ENCODE data around the gene HS3ST4.
"Not testable (repeated sequence)": the region's sequence is repeated elsewhere in the genome, so short reads cannot be mapped to it uniquely, and the experiment has no call there.

The HS3ST4 gene

DNA sequence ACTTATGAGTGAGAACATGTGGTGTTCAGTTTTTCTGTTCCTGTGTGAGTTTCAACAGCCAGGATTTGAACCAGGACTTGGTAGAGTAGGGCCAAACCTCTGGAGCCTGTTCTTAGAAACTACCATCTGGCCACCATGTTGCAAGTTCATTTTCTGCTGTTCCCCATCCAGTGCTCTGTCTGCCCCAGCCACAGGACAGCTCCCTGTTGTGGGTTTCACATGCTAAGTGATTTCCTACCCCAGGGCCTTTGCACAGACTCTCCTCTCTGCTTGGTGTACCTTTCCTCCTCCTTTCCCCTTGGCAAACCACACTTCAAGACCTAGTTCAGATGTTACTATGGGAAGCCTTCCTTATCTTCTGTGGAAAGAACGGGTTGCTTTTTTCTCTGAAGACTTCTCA, 79.5 kb downstream of the HS3ST4 start:
- H3K27me3 ChIP-seq (ENCODE audit: control insufficient read depth in 5 of 5, insufficient read depth in 4 of 5, low read length in 5 of 5) = peaks cover 0 to 3% (median 0%) of the 10 kb centered on the region in 5 donors
- H3K36me3 ChIP-seq (ENCODE audit: control insufficient read depth in 5 of 5, insufficient read depth in 5 of 5, low read length in 5 of 5) = no peaks in the 10 kb centered on the region
- no peak overlapping the region for H3K9ac ChIP-seq (ENCODE audit: low read length in 5 of 5)
- no peaks in the 10 kb centered on the region for H3K4me1 ChIP-seq (ENCODE audit: control insufficient read depth in 5 of 5, insufficient read depth in 5 of 5, low read length in 5 of 5)
- peaks cover 0 to 8% (median 0%) of the 10 kb centered on the region in 5 donors for H3K9me3 ChIP-seq (ENCODE audit: control insufficient read depth in 5 of 5, low read length in 5 of 5)
- no peak overlapping the region for H3K27ac ChIP-seq (ENCODE audit: low read depth, low read length)
- no peak overlapping the region for H3K4me3 ChIP-seq (ENCODE audit: low read depth in 1 of 5, low read length in 5 of 5)

DNA sequence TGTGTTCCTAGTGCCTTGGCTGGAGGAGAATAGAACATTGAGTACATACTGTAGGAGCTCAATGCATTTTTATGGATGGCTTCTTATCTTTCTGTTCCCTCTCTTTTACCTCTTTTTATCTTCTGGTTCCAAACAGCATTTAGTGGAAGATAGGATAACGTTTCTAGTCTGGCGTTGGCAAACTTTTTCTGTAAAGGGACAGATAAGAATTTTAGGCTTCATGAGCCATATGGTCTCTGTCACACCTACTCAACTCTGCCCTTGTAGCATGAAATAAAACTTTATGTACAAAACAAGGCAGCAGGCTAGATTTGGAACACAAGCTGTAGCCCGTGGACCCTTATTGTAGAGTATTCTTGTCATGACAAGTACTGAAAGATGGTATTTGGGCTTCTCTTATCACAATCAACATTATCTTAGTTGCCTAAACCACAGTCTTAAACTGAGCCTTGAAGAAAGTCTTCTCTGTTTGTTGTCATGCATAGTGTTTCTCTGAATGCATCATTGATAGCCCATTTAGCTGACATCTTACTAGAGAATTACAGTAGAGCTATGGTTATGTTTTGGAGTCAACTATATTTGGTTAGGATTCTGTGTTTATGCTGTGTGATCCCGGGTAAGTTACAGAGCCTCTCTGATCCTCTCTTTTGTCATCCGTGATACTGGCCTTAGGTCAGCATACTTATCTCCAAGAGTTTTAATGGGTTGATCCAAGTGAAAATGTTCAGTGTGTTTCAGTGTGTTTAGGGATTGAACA, 80.2 kb downstream of the HS3ST4 start:
- peaks cover 0 to 8% (median 0%) of the 10 kb centered on the region in 5 donors for H3K9me3 ChIP-seq (ENCODE audit: control insufficient read depth in 5 of 5, low read length in 5 of 5)
- peaks cover 0 to 3% (median 0%) of the 10 kb centered on the region in 5 donors for H3K27me3 ChIP-seq (ENCODE audit: control insufficient read depth in 5 of 5, insufficient read depth in 4 of 5, low read length in 5 of 5)
- no peaks in the 10 kb centered on the region for H3K4me1 ChIP-seq (ENCODE audit: control insufficient read depth in 5 of 5, insufficient read depth in 5 of 5, low read length in 5 of 5)
- H3K4me3 ChIP-seq (ENCODE audit: low read depth in 1 of 5, low read length in 5 of 5) = no peak overlapping the region
- H3K36me3 ChIP-seq (ENCODE audit: control insufficient read depth in 5 of 5, insufficient read depth in 5 of 5, low read length in 5 of 5) = no peaks in the 10 kb centered on the region
- H3K27ac ChIP-seq (ENCODE audit: low read depth, low read length) = no peak overlapping the region
- no peak overlapping the region for H3K9ac ChIP-seq (ENCODE audit: low read length in 5 of 5)

DNA sequence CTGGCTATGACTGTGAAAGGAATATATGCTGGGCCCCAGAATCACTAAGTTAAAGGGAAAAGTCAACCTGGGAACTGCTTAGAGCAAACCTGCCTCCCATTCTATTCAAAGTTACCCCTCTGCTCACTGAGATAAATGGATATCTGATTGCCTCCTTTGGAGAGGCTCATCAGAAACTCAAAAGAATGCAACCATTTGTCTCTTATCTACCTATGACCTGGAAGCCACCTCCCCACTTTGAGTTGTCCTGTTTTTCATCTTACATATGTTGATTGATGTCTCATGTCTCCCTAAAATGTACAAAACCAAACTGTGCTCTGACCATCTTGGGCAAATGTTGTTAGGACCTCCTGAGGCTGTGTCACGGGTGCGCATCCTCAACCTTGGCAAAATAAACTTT, 84.5 kb downstream of the HS3ST4 start:
- not testable (repeated sequence) for H3K27me3 ChIP-seq (ENCODE audit: control insufficient read depth in 5 of 5, insufficient read depth in 4 of 5, low read length in 5 of 5); H3K9me3 ChIP-seq (ENCODE audit: control insufficient read depth in 5 of 5, low read length in 5 of 5); H3K4me1 ChIP-seq (ENCODE audit: control insufficient read depth in 5 of 5, insufficient read depth in 5 of 5, low read length in 5 of 5)

DNA sequence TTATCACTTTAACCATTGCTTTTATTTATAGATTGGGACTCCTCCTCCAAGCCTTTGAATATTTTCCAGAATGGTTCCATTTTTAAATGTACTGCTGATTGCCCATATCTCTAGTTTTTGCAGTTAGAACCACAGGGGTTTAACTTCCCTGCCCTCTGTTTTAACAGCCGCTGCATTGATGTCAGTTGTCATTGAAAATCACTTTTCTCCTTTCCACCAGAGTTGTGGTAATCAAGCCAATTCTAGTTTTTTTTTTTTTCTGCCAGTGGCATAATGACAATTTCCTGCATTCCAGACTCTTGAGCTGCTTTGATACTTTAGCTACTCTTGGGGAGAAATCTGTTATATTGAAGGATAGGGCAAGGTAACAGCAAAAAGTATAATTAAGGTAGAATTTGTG, 91.5 kb downstream of the HS3ST4 start:
- Histone ChIP-seq H3K27ac (ENCODE audit: low read depth, low read length) (no peak overlapping the region), H3K9ac (ENCODE audit: low read length in 5 of 5) (no peak overlapping the region), H3K27me3 (ENCODE audit: control insufficient read depth in 5 of 5, insufficient read depth in 4 of 5, low read length in 5 of 5) (peaks cover 0 to 2% (median 0%) of the 10 kb centered on the region in 5 donors), H3K4me3 (ENCODE audit: low read depth in 1 of 5, low read length in 5 of 5) (no peak overlapping the region), H3K4me1 (ENCODE audit: control insufficient read depth in 5 of 5, insufficient read depth in 5 of 5, low read length in 5 of 5) (no peaks in the 10 kb centered on the region), H3K36me3 (ENCODE audit: control insufficient read depth in 5 of 5, insufficient read depth in 5 of 5, low read length in 5 of 5) (no peaks in the 10 kb centered on the region), H3K9me3 (ENCODE audit: control insufficient read depth in 5 of 5, low read length in 5 of 5) (no peaks in the 10 kb centered on the region)

More for the DNA sequence above, 84.5 kb downstream of the HS3ST4 start:
- H3K27ac ChIP-seq (ENCODE audit: low read depth, low read length); H3K9ac ChIP-seq (ENCODE audit: low read length in 5 of 5); H3K4me3 ChIP-seq (ENCODE audit: low read depth in 1 of 5, low read length in 5 of 5); H3K36me3 ChIP-seq (ENCODE audit: control insufficient read depth in 5 of 5, insufficient read depth in 5 of 5, low read length in 5 of 5): not testable (repeated sequence)

DNA sequence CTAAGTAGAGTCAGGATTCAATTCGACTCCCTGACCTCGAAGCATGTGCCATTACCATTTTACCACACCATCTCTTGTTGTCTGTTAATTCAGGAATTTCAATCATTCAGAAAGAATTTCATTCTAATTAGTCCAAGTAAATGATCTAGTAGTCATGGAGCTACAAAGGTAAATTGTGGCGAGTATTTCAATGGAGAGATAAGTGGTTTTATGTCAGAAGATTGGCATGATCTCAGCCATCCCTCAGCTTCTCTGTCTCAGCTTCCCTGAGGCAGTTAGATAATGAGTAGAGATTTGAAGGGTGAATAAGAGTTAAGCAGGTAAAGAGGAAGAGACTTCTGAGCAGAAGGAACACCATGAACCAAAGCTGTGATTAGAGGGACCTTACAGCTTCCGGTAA, 93.6 kb downstream of the HS3ST4 start:
- no peak overlapping the region for H3K4me3 ChIP-seq (ENCODE audit: low read depth in 1 of 5, low read length in 5 of 5)
- H3K36me3 ChIP-seq (ENCODE audit: control insufficient read depth in 5 of 5, insufficient read depth in 5 of 5, low read length in 5 of 5) = no peaks in the 10 kb centered on the region
- no peaks in the 10 kb centered on the region for H3K4me1 ChIP-seq (ENCODE audit: control insufficient read depth in 5 of 5, insufficient read depth in 5 of 5, low read length in 5 of 5)
- H3K27ac ChIP-seq (ENCODE audit: low read depth, low read length) = no peak overlapping the region
- peaks cover 0 to 2% (median 0%) of the 10 kb centered on the region in 5 donors for H3K27me3 ChIP-seq (ENCODE audit: control insufficient read depth in 5 of 5, insufficient read depth in 4 of 5, low read length in 5 of 5)
- H3K9ac ChIP-seq (ENCODE audit: low read length in 5 of 5) = no peak overlapping the region
- H3K9me3 ChIP-seq (ENCODE audit: control insufficient read depth in 5 of 5, low read length in 5 of 5) = no peaks in the 10 kb centered on the region

DNA sequence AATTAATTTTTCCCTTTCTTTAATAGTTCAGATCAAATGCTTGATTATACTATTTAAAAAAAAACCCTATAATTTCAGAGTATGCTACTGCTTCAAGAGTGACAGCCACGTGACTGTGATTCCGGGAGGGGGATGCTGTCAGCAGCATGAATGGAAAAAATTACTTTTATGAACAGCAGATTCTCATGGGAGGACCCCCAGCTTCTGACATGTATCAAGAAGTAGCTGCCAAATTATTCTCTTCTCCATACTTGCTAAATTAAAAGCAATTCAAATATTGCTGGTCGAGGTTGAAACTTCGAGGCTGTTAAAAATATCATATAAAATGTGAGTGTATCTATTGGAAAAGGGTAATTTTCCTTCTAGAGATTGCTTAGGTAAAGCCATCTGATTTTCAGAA, 95.0 kb downstream of the HS3ST4 start:
- Histone ChIP-seq H3K4me1 (ENCODE audit: control insufficient read depth in 5 of 5, insufficient read depth in 5 of 5, low read length in 5 of 5) (no peaks in the 10 kb centered on the region), H3K4me3 (ENCODE audit: low read depth in 1 of 5, low read length in 5 of 5) (no peak overlapping the region), H3K27me3 (ENCODE audit: control insufficient read depth in 5 of 5, insufficient read depth in 4 of 5, low read length in 5 of 5) (no peaks in the 10 kb centered on the region), H3K27ac (ENCODE audit: low read depth, low read length) (no peak overlapping the region), H3K9me3 (ENCODE audit: control insufficient read depth in 5 of 5, low read length in 5 of 5) (no peaks in the 10 kb centered on the region), H3K36me3 (ENCODE audit: control insufficient read depth in 5 of 5, insufficient read depth in 5 of 5, low read length in 5 of 5) (no peaks in the 10 kb centered on the region), H3K9ac (ENCODE audit: low read length in 5 of 5) (no peak overlapping the region)

DNA sequence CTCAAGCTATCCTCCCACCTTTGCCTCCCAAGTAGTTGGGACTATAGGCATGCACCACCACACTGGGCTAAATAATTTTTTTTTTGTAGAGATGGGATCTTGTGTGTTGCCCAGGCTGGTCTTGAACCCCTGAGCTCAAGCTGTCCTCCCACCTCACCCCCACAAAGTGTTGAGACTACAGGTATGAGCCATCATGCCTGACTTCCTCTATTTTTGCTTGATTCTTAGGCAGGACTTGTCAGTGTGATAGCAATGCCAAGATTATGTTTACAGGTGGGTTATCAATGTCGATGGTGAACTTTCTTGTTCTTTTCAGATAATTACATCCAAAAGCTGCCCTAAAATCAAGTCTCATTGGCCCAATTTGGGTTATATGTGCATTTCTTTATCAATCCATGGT, 96.9 kb downstream of the HS3ST4 start:
- Histone ChIP-seq H3K9me3 (ENCODE audit: control insufficient read depth in 5 of 5, low read length in 5 of 5) (no peaks in the 10 kb centered on the region), H3K4me3 (ENCODE audit: low read depth in 1 of 5, low read length in 5 of 5) (no peak overlapping the region), H3K36me3 (ENCODE audit: control insufficient read depth in 5 of 5, insufficient read depth in 5 of 5, low read length in 5 of 5) (no peaks in the 10 kb centered on the region), H3K4me1 (ENCODE audit: control insufficient read depth in 5 of 5, insufficient read depth in 5 of 5, low read length in 5 of 5) (no peaks in the 10 kb centered on the region), H3K27ac (ENCODE audit: low read depth, low read length) (no peak overlapping the region), H3K27me3 (ENCODE audit: control insufficient read depth in 5 of 5, insufficient read depth in 4 of 5, low read length in 5 of 5) (no peaks in the 10 kb centered on the region), H3K9ac (ENCODE audit: low read length in 5 of 5) (no peak overlapping the region)

DNA sequence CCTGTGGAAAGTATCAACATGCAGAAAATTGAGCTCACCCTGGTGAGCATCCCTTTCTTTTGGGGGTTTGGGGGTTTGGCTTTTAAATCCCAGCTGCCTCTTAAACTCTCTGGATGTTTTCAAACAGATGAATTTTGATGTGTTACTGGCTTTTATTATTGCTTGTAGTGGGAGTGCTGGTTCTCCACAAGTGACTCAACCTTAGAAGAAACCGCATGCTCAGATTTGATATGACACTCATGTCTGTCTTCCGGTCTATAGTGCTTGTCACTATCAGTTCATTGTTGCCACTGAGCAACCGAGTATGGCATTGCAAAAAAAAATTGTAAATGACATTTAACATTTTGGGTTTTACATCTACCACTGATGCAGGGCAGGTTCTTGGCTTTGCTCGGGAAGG, 104.5 kb downstream of the HS3ST4 start:
- Histone ChIP-seq H3K27ac (ENCODE audit: low read depth, low read length) (no peak overlapping the region), H3K36me3 (ENCODE audit: control insufficient read depth in 5 of 5, insufficient read depth in 5 of 5, low read length in 5 of 5) (no peaks in the 10 kb centered on the region), H3K27me3 (ENCODE audit: control insufficient read depth in 5 of 5, insufficient read depth in 4 of 5, low read length in 5 of 5) (no peaks in the 10 kb centered on the region), H3K4me3 (ENCODE audit: low read depth in 1 of 5, low read length in 5 of 5) (no peak overlapping the region), H3K9ac (ENCODE audit: low read length in 5 of 5) (no peak overlapping the region), H3K9me3 (ENCODE audit: control insufficient read depth in 5 of 5, low read length in 5 of 5) (peaks cover 0 to 5% (median 0%) of the 10 kb centered on the region in 5 donors), H3K4me1 (ENCODE audit: control insufficient read depth in 5 of 5, insufficient read depth in 5 of 5, low read length in 5 of 5) (no peaks in the 10 kb centered on the region)

DNA sequence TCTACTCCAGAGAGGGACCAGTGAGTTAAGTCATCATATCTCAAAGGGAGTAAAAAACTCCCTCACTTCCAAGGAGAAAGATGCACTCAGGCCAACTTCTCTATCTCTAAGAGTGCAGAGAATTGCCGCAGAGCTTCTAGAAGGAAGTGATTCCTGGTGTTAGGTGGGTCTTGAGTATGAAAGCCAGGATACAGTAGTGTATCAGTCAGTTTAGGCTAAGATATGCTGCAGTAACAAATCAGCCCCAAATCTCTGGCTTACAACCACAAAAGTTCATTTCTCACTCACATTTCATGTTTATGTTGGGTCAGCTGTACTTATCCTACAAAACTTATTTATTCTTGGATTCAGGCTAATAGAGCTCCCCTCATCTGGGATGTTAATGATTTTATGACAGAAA, 106.3 kb downstream of the HS3ST4 start:
- Histone ChIP-seq H3K4me1 (ENCODE audit: control insufficient read depth in 5 of 5, insufficient read depth in 5 of 5, low read length in 5 of 5) (no peaks in the 10 kb centered on the region), H3K9me3 (ENCODE audit: control insufficient read depth in 5 of 5, low read length in 5 of 5) (peaks cover 0 to 5% (median 0%) of the 10 kb centered on the region in 5 donors), H3K36me3 (ENCODE audit: control insufficient read depth in 5 of 5, insufficient read depth in 5 of 5, low read length in 5 of 5) (no peaks in the 10 kb centered on the region), H3K27me3 (ENCODE audit: control insufficient read depth in 5 of 5, insufficient read depth in 4 of 5, low read length in 5 of 5) (no peaks in the 10 kb centered on the region), H3K27ac (ENCODE audit: low read depth, low read length) (no peak overlapping the region), H3K9ac (ENCODE audit: low read length in 5 of 5) (no peak overlapping the region), H3K4me3 (ENCODE audit: low read depth in 1 of 5, low read length in 5 of 5) (no peak overlapping the region)

DNA sequence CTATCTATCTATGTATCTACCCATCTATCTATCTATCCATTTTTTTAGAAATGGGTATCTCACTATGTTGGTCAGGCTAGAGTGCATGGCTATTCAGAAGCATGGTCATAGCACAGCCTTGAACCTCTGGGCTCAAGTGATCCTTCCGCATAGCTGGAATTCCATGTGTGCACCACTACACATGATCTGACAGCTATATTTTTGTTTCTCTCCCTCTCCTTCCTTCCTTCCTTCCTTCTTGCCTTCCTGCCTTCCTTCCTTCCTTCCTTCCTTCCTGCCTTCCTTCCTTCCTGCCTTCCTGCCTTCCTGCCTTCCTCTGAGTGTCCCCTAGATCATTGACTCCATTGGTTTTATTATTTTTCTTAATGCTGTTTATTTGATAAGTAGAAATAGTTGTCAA, 108.1 kb downstream of the HS3ST4 start:
- Histone ChIP-seq H3K4me1 (ENCODE audit: control insufficient read depth in 5 of 5, insufficient read depth in 5 of 5, low read length in 5 of 5) (no peaks in the 10 kb centered on the region), H3K27ac (ENCODE audit: low read depth, low read length) (no peak overlapping the region), H3K36me3 (ENCODE audit: control insufficient read depth in 5 of 5, insufficient read depth in 5 of 5, low read length in 5 of 5) (no peaks in the 10 kb centered on the region), H3K4me3 (ENCODE audit: low read depth in 1 of 5, low read length in 5 of 5) (no peak overlapping the region), H3K27me3 (ENCODE audit: control insufficient read depth in 5 of 5, insufficient read depth in 4 of 5, low read length in 5 of 5) (no peaks in the 10 kb centered on the region), H3K9ac (ENCODE audit: low read length in 5 of 5) (no peak overlapping the region), H3K9me3 (ENCODE audit: control insufficient read depth in 5 of 5, low read length in 5 of 5) (peaks cover 0 to 5% (median 0%) of the 10 kb centered on the region in 5 donors)

All from subcutaneous abdominal adipose tissue (tissue), 5 donors.